ENCODE results near the gene FMOD.

FMOD gene

GRCh38 chr1:203360547-203361185 lies 9.7 kb upstream of the FMOD start:
- DNase-seq, result no peak

GRCh38 chr1:203359010-203359571 lies 8.2 kb upstream of the FMOD start:
- no peak for DNase-seq

DNA sequence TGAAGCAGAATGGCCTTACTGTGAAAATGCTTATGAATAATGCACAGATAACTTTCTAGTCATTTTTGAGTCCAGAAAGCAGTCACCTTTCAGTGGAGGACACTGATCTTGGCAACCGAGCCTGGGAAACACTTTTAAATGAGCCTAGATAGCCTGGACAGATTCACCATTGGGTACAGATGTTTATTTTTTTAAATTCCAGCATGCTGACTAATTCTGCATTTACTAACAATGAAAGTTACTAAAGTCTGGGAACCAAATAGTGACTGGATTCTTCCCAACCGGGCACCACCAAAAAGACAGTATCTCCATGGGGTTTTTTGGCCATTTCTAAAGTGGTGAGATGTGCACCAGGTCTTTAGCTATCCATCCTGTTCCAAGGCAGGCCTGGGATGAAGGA lies 3.3 kb upstream of the FMOD start:
- no peak for DNase-seq

- no peak for DNase-seq
Observed at GRCh38 chr1:203353486-203353885, 2.6 kb upstream of the FMOD start.

GRCh38 chr1:203349773-203350524 lies 973 bp downstream of the FMOD start:
- DNase-seq, result no peak

DNA sequence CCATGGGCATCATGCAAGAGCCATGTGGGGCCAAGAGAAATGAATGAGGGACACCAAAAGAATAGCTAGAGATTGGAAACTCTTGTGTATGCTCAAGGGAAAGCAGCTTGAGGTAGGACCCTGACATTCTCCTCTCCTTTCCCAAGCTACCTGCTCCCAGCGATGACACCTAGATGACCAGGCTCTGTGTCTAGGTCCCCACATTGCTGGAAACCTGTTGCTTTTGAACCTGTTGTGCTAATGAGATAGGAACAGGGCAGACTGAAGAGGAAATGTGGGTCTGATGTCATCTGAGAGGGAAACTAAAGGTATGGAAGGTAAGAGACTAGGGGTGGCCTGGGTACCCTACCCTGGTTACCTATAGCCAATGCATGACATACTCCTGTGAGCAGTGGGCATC lies 1.8 kb downstream of the FMOD start:
- no peak for DNase-seq

GRCh38 chr1:203346769-203347102 lies 4.2 kb downstream of the FMOD start:
- no peak for DNase-seq

DNA sequence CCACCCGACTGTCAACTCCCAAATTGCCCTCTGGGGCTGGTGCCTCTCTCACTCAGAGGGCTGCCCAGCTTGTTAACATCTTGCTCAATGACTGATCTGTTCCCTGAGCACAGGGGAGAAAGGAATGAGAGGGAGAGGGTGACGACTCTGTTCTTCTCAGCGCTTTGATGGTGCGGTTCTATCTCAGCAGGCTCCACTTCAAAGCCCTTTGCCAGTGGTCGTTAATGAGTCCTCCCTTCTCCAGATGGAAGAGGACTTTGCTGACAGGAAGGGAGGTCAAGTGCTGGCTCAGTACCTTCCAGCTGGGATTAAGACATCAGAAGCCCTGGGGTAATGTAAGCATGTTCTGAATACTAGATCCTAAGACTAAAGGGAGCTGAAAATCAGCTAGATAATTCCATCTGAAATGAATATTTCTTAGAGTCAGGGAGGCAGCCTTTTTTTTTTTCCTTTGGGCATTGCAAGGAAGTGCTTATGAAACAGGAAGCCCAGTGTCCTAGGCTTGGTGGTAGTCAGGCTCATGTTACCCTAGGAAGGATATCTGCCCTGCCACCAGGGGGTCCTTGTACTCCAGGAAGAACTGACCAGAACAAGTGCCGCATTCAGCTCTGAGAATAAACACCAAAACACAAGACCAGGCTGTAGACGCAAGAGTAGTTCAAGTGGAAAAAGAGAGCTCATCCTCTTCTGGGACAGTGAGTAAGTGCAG lies 4.7 kb downstream of the FMOD start:
- DNase-seq, result no peak

DNA sequence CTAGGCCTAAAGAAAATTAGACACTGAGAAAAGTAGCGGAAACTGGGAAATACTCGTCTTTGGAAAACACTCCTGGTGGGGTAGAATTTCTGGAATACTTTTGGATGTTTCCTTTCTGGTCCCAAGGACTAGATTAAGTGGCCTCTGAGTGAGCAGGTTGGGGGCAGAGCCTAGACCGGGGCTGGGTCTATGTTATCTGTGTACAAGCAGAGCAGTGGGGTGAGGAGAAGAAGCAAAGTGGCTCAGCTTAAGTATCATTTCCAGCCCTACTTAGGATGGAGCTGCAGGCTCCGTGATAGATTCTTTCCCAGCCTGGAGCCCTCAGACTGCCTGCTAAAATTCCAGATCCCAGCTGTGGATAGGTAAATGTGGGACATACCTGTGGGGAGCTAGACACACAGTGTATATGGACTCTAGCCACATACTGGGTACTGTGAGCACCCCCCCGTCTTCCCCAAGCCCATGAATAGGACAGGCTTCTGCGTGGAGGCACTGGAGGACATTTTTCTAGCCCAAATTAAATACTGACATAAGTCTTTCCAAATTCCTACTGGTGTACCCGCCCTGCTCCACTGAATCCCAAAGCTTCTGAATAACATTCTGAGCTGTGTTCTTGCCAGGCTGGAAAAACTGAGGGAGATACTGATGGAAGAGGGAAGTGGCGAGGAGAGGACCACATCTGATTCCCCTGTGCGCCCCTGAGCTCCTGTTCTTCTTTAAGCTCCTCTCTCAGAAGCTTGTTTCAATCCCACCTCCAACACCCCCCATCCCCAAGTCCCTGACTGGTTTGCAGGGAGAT lies 6.8 kb downstream of the FMOD start:
- no peak for DNase-seq

DNA sequence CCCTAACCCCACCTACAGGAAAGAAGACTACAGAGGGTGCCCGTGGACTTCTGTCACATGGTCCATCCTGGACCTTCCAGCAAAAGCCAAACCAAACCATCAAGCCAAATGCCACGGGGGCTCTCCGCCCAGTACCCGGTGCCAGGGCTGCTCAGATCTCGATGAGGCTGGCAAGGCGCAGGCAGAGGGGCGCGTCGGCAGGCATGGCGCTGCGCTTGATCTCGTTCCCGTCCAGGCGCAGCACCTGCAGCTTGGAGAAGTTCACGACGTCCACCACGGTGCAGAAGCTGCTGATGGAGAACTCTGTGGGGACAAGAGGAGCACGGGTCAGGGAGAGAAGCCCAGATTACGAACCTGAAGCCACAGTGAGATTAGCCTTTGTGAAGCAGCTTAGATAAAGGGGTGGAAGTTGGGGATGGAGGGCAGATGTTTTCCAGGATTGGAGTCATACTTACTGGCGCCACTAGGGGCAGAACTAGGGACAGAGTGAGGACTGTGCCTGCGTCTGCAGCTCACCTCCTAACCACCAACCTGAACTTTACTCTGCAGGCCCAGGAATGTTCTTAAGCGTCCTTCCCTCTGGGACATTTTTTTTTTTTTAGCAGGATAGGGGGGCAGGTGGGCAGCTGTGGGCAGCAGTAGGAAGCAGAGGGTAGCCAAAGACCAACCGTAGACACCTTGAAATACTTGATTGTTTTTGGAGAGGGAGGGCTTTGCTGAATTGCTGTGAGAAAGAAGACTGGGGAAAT lies 8.6 kb downstream of the FMOD start:
- DNase-seq, result peak; percentile 67

GRCh38 chr1:203340112-203340790 lies 10.7 kb downstream of the FMOD start:
- peak; percentile 67 for DNase-seq

DNA sequence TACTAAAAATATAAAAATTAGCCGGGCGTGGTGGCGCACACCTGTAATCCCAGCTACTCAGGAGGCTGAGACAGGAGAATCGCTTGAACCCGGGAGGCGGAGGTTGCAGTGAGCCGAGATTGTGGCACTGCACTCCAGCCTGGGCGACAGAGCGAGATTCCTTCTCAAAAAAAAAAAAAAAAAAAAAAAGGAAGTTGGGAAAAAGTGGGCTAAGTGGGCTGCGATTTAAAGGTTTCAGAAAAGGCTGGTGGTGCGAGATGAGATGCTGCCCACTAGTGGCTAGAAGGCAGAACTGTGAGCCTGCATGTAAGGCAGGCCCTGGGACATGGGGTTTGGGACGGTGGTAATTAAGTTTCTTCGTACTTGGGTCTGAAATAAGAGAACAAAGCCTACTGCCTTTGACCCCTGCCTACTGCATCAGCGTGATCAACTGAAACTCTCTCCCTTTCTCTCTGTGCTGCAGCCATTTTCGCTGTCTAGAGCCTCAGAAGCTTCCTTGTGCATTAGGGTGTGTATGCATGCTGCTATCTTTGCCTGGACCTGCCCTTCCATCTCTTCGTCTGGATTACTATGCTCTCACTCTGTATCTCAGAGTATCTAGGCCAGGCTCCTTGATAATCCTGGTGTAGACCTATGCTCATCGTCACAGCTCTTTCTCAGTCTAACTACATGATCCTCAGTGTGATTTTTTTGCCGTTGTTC lies 12.4 kb downstream of the FMOD start:
- DNase-seq, result peak; percentile 68

- no peak for DNase-seq
Observed at GRCh38 chr1:203336097-203336496, 14.8 kb downstream of the FMOD start.

DNA sequence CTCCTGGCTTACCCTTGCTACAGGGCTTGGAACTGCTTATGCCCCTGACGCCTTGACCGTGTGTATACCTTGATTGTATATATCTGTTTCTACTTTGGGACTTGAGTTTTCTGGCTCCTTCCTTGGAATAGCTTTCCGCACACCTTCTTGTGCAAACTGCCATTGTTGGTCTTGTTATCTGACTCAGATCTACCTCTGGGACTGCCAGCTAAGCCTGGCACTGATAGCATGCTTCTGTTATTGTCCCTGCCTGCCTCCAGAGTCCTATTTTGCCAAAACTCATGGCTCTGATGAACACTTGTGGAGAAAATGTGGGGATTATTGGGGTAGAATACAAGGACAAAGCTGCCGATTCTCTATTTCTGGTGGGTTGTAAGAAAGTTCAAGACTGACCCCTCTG lies 15.4 kb downstream of the FMOD start:
- no peak for DNase-seq

DNA sequence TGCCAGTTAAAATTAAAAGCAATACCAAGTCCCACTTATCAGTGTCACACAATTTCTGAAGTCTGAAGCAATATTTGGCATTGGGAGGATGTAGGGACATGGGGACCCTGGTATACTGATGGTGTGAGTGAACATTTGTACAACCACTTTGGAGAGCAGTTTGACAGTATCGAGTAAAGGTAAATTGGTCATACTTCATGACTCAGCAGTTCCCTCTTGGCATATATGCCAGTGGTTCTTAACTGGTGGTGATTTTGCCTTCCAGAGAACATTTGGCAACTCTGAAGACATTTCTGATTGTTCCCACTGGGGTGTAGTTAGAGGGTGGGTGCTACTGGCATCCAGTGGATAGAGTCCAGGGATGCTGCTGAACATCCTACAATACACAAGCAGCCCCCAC lies 19.7 kb downstream of the FMOD start:
- no peak for DNase-seq

DNA sequence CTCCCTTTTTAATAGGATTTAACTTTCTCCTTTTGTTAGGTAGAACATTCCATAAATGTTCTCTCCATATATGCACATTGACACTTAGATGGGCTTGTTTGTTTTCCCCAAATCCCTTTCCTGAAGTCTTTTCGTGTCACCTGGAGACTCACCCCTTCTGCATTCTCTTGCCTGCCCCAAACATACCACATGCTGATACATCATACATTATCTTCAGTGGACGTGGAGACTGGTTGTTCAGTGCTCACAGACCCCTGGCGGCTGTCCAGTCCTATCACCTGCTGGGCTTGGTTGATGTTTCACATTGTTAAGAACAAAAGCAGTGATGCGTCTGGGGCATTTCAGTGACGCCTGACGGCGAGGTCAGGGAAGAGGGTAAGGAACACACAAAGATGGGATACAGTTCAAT lies 22.2 kb downstream of the FMOD start:
- DNase-seq, result no peak

DNA sequence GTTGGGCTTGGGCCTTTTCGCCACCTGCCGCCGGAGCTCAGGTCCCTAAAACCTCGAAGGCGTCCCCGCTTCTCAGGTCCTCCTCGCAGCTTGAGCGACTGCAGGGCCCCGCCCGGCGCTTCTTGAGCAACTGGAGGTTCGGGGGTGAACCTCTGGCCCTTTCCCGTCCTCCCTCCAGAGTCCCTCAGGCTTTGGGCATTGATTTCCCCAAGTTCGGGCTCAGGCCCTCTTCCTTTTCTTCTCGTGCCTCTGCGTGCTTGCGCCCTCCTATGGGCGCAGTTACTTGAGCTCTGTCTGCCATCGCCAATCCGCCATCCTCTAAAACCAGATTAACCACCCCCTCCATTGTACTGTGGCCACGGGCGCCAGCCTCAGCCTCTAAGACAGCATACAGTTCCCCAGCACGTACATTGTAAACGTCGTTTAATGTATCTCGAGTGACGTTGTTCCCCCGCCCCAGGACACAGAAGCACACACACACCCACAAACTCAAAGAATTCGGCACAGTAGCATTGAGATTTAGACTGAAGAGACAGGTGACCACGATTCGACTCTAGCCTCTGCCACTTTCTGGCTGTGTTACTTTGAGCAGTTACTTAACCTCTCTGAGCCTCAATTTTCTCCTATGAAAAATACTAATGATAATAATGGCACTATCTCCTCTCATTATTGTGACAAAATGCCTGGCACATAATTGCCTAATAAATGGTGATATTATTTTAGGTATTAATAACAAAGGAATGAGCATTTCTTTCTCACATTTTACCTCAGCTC lies 23.1 kb downstream of the FMOD start:
- DNase-seq, result no peak

- peak; percentile 96 for DNase-seq
Observed at GRCh38 chr1:203326830-203327683, 23.9 kb downstream of the FMOD start.

- no peak for DNase-seq
Observed at GRCh38 chr1:203325418-203326091, 25.4 kb downstream of the FMOD start.

All from stimulated activated CD4-positive, alpha-beta T cell treated with anti-CD3 and anti-CD28 coated beads, Interleukin-15, amount 100 ng/mL, for 24 hours (primary cell).